B cell (primary cell): ENCODE measurements around the gene VPS9D1. TPM values are rescaled to one million over a fixed set of nuclear protein-coding genes. Genes with fewer than 3 reads are reported as not detected.

Experiments used
- ATAC-seq: fragments of 200-7000 bp; cut with Tn5 transposase; one replicate; pipeline ENCODE4 v1.10.0; 2021; ENCODE audit warnings: low read depth, mild to moderate bottlenecking, moderate number of reproducible peaks, moderate library complexity
- CTCF ChIA-PET: fragments of 350-600 bp; sonication (Branson Sonifier 250); formaldehyde crosslinking; loops from one replicate; lab custom pipeline; 2021; ENCODE audit warnings: antibody characterized with exemption, inconsistent platforms; lab: Charles Lee
- POLR2A ChIA-PET: fragments of 350-600 bp; sonication (Branson Sonifier 250); formaldehyde crosslinking; loops from one replicate; lab custom pipeline; 2021; ENCODE audit warnings: antibody characterized with exemption; lab: Charles Lee
- DNase-seq: peaks from one replicate; pipeline ENCODE4 v3.0.0; 2013
- H2AFZ ChIP-seq: 2 replicates; pipeline ENCODE4 v1.6.1; 2012; ENCODE audit warnings: mild to moderate bottlenecking, low read depth, low read length; ENCODE audit not compliant: insufficient read depth, poor library complexity, severe bottlenecking
- H3K27ac ChIP-seq, 2 donors: 1 replicate in 1 of 2; 2 replicates in 1 of 2; pipeline ENCODE4 v1.5.1; 2012 to 2013; ENCODE audit warnings: low read length in 2 of 2, mild to moderate bottlenecking in 2 of 2, moderate library complexity in 1 of 2
- H3K27me3 ChIP-seq, 4 experiments: fragments of 200-600 bp in 1 of 4; sonication (generic) in 1 of 4; replicated peaks in 1 of 4; 1 replicate in 2 of 4; 2 replicates in 2 of 4; pipeline versions ENCODE4 v1.6.1 to v1.7.0; 2013 to 2016; ENCODE audit warnings: low read length in 3 of 4, mild to moderate bottlenecking in 2 of 4, mixed read lengths in 1 of 4, moderate library complexity in 1 of 4; ENCODE audit not compliant: insufficient read depth in 4 of 4, control insufficient read depth in 3 of 4; ENCODE audit errors: control extremely low read depth in 1 of 4
- H3K36me3 ChIP-seq, 2 experiments: replicated peaks in 1 of 2; 1 replicate in 1 of 2; 2 replicates in 1 of 2; pipeline versions ENCODE4 v1.6.1 to v1.7.1; 2013; ENCODE audit warnings: low read length in 1 of 2; ENCODE audit not compliant: insufficient read depth in 2 of 2, control insufficient read depth in 1 of 2; ENCODE audit errors: control extremely low read depth in 1 of 2, extremely low read depth in 1 of 2
- H3K4me1 ChIP-seq, 2 donors: fragments of 200-600 bp in 1 of 2; sonication (generic) in 1 of 2; 1 replicate in 1 of 2; 2 replicates in 1 of 2; pipeline versions ENCODE4 v1.5.1 to v1.6.1; 2013 to 2017; ENCODE audit warnings: low read length in 2 of 2; ENCODE audit not compliant: control insufficient read depth in 2 of 2, insufficient read depth in 2 of 2
- H3K4me2 ChIP-seq: replicated peaks from 2 replicates; pipeline ENCODE3; 2012; ENCODE audit warnings: mild to moderate bottlenecking, low read depth, low read length; ENCODE audit not compliant: poor library complexity, severe bottlenecking
- H3K4me3 ChIP-seq, 5 experiments: fragments of 200-600 bp in 1 of 5; sonication (generic) in 1 of 5; 1 replicate in 3 of 5; 2 replicates in 2 of 5; pipeline versions ENCODE4 v1.5.1 to v1.7.0; 2011 to 2016; ENCODE audit warnings: low read length in 4 of 5, mild to moderate bottlenecking in 4 of 5, low read depth in 2 of 5, control low read depth in 1 of 5, moderate library complexity in 1 of 5; ENCODE audit not compliant: insufficient read depth in 1 of 5; ENCODE audit errors: control extremely low read depth in 1 of 5, extremely low read depth in 1 of 5
- H3K79me2 ChIP-seq: fragments of 200-600 bp; sonication (generic); one replicate; pipeline ENCODE4 v1.6.0; 2016; ENCODE audit warnings: low read length; ENCODE audit not compliant: control insufficient read depth, insufficient read depth
- H3K9ac ChIP-seq: fragments of 200-600 bp; sonication (generic); 2 replicates; pipeline ENCODE4 v1.6.1; 2017; ENCODE audit warnings: mild to moderate bottlenecking, low read length, moderate library complexity
- H3K9me3 ChIP-seq, 3 donors: one replicate each; pipeline versions ENCODE4 v1.6.1 to v1.7.1; 2013; ENCODE audit warnings: low read length in 2 of 3; ENCODE audit not compliant: control insufficient read depth in 2 of 3, insufficient read depth in 1 of 3; ENCODE audit errors: control extremely low read depth in 1 of 3
- H4K20me1 ChIP-seq: 2 replicates; pipeline ENCODE4 v1.6.0; 2012; ENCODE audit warnings: mild to moderate bottlenecking, low read length; ENCODE audit not compliant: insufficient read depth, control insufficient read depth, poor library complexity, severe bottlenecking
- H3K27ac Mint-ChIP-seq: one replicate; pipeline ENCODE4 v1.8.0; 2021; ENCODE audit warnings: mixed read lengths
- H3K27me3 Mint-ChIP-seq: one replicate; pipeline ENCODE4 v1.8.0; 2021; ENCODE audit warnings: mixed read lengths
- H3K4me1 Mint-ChIP-seq: one replicate; pipeline ENCODE4 v1.8.0; 2021; ENCODE audit warnings: mixed read lengths
- H3K4me3 Mint-ChIP-seq: one replicate; pipeline ENCODE4 v1.8.0; 2021; ENCODE audit warnings: mixed read lengths
- H3K9me3 Mint-ChIP-seq: one replicate; pipeline ENCODE4 v1.8.0; 2022; ENCODE audit warnings: mixed read lengths; ENCODE audit not compliant: insufficient read depth
- EZH2 ChIP-seq: IDR thresholded peaks from 2 replicates; pipeline ENCODE4 v1.6.1; 2012; ENCODE audit warnings: borderline replicate concordance, low read depth, mild to moderate bottlenecking, moderate library complexity, low read length; ENCODE audit not compliant: insufficient read depth, poor library complexity, severe bottlenecking
- WGBS: methylation state at CpG from one replicate; pipeline ENCODE4 v1.1.5; 2013; ENCODE audit warnings: missing lambda C conversion rate; ENCODE audit not compliant: insufficient coverage; 5-methylcytosine and 5-hydroxymethylcytosine counted together
- intact Hi-C: fragments of 100-400 bp; cut with micrococcal nuclease; formaldehyde crosslinking; loops from one replicate; pipeline ENCODE4 v1.10.0; 2022
- polyA plus RNA-seq: library from polyadenylated mRNA; depleted of rRNA; stranded (reverse); fragments of >200 nt; gene quantifications from 2 replicates; pipeline ENCODE4 v1.2.3, GENCODE V29; 2012
- total RNA-seq, 2 donors: library from RNA; stranded (reverse); fragments of 120-200 nt in 1 of 2; gene quantifications; 1 replicate in 1 of 2; 2 replicates in 1 of 2; pipeline versions ENCODE4 v1.2.3 to v1.2.4, GENCODE V29; 2013 to 2022
- TF ChIP-seq, protein P1 (sequence below): fragments of 200-600 bp; IDR thresholded peaks from one replicate; pipeline ENCODE4 v1.8.0; 2022; ENCODE audit warnings: antibody characterized with exemption, mild to moderate bottlenecking

The VPS9D1 gene
- total and polyA plus RNA-seq, 2 donors (not counting 1 experiment from before 2014, with no cell fraction given) = 14.6 to 24.0 TPM

DNA sequence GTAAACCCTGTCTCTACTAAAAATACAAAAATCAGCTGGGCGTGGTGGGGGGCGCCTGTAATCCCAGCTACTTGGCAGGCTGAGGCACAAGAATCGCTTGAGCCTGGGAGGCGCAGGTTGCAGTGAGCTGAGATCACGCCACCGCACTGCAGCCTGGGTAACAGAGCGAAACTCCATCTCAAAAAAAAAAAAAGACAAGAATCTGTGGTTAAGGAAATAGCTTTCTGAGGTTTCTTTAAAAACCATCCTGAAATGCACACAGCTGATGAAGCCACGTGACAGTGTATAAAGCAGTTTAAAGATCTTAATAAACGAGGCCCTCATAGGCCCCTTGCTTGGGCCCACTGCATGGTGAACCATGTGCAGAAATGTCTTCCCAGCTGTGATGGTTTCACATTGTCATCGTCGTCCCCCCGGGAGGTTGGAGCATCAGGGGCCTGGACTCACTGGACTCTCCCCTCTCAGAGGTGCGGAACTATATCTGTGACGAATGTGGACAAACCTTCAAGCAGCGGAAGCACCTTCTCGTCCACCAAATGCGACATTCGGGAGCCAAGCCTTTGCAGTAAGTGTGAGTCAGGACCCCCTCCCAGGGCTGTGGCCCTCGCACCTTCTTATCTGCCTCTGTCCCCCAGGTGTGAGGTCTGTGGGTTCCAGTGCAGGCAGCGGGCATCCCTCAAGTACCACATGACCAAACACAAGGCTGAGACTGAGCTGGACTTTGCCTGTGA lies 16.8 kb upstream of the VPS9D1 start:
- POLR2A ChIA-PET = interaction anchor here (0.6 kb wide), 1 partner anchor 24 kb away, joined by 3 read pairs; no protein-coding TSS in a partner anchor
- no peak for TF ChIP-seq EZH2
- H3K9ac ChIP-seq = no peak overlapping the region
- no peak overlapping the region for H3K27ac ChIP-seq
- 81% methylated on average over 17 of the region's 20 CpGs for WGBS
- H3K79me2 ChIP-seq = peaks cover 19% of the 10 kb centered on the region
- H3K9me3 Mint-ChIP-seq = no peaks in the 10 kb centered on the region
- no peak for DNase-seq
- H3K4me1 ChIP-seq = peaks cover 0 to 12% of the 10 kb centered on the region in 2 donors
- no peak overlapping the region for H3K4me3 Mint-ChIP-seq
- peaks cover 7% of the 10 kb centered on the region for H3K4me1 Mint-ChIP-seq
- peak overlapping the region; percentile 32 for H3K27ac Mint-ChIP-seq
- H3K9me3 ChIP-seq = no peaks in the 10 kb centered on the region
- no peak overlapping the region for H3K4me3 ChIP-seq
- ATAC-seq = no peak
- no peaks in the 10 kb centered on the region for H3K27me3 Mint-ChIP-seq
- peaks cover 0 to 80% of the 10 kb centered on the region in 2 experiments for H3K36me3 ChIP-seq
- H2AFZ ChIP-seq = no peak overlapping the region
- H3K27me3 ChIP-seq = no peaks in the 10 kb centered on the region
- H3K4me2 ChIP-seq = no peak overlapping the region
- CTCF ChIA-PET = interaction anchor here (1.0 to 1.6 kb wide), 2 partner anchors 24 to 54 kb away, joined by 3 to 4 read pairs; no protein-coding TSS in a partner anchor
- peaks cover 62% of the 10 kb centered on the region for H4K20me1 ChIP-seq
- intact Hi-C loops = no loop called here

DNA sequence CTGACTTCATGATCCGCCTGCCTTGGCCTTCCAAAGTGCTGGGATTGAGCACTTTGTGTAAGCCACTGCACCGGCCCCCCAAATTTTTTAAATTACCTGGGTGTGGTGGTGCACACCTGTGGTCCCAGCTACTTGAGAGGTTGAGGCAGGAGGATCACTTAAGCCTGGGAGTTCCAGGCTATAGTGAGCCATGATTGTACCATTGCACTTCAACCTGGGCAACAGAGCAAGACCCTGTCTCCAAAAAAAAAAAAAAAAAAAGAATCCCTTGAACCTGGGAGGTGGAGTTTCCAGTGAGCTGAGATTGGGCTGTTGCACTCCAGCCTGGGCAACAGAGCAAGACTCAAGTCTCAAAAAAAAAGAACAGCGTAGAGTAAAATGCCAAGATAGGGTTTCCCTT lies 15.9 kb upstream of the VPS9D1 start:
- ChIA-PET POLR2A (interaction anchor here (0.6 kb wide), 1 partner anchor 172 kb away, joined by 10 read pairs; no protein-coding TSS in a partner anchor), CTCF (interaction anchor here (0.7 kb wide), 1 partner anchor 141 kb away, joined by 3 read pairs; no protein-coding TSS in a partner anchor)
- Histone ChIP-seq H4K20me1 (peaks cover 71% of the 10 kb centered on the region), H3K4me2 (no peak overlapping the region), H2AFZ (no peak overlapping the region), H3K27ac (no peak overlapping the region), H3K79me2 (peaks cover 29% of the 10 kb centered on the region), H3K9me3 (no peaks in the 10 kb centered on the region), H3K4me1 (peaks cover 0 to 10% of the 10 kb centered on the region in 2 donors), H3K4me3 (no peak overlapping the region), H3K27me3 (no peaks in the 10 kb centered on the region), H3K36me3 (peaks cover 0 to 89% of the 10 kb centered on the region in 2 experiments), H3K9ac (no peak overlapping the region)
- no peak overlapping the region for H3K4me3 Mint-ChIP-seq
- no peak for TF ChIP-seq EZH2
- TF ChIP-seq, protein P1, sequence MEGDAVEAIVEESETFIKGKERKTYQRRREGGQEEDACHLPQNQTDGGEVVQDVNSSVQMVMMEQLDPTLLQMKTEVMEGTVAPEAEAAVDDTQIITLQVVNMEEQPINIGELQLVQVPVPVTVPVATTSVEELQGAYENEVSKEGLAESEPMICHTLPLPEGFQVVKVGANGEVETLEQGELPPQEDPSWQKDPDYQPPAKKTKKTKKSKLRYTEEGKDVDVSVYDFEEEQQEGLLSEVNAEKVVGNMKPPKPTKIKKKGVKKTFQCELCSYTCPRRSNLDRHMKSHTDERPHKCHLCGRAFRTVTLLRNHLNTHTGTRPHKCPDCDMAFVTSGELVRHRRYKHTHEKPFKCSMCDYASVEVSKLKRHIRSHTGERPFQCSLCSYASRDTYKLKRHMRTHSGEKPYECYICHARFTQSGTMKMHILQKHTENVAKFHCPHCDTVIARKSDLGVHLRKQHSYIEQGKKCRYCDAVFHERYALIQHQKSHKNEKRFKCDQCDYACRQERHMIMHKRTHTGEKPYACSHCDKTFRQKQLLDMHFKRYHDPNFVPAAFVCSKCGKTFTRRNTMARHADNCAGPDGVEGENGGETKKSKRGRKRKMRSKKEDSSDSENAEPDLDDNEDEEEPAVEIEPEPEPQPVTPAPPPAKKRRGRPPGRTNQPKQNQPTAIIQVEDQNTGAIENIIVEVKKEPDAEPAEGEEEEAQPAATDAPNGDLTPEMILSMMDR = no peak
- H3K27me3 Mint-ChIP-seq = no peaks in the 10 kb centered on the region
- H3K4me1 Mint-ChIP-seq = peaks cover 10% of the 10 kb centered on the region
- intact Hi-C loops = no loop called here
- H3K9me3 Mint-ChIP-seq = no peaks in the 10 kb centered on the region
- no peak for ATAC-seq
- WGBS = 100% methylated on average over 2 of the region's 3 CpGs
- DNase-seq = no peak
- no peak overlapping the region for H3K27ac Mint-ChIP-seq
